GM19240 (cell line): ENCODE results near the gene SAMD4A.
A peak's percentile ranks its signal among the peaks of the same experiment; 100 is the strongest.

Experiments used
- DNase-seq: peaks from one replicate; pipeline ENCODE4 v3.0.0; 2011; ENCODE audit warnings: low spot score; ENCODE audit not compliant: insufficient read length

SAMD4A gene

GRCh38 chr14:54756656-54757392 lies 189.9 kb downstream of the SAMD4A start:
- DNase-seq = no peak

- no peak for DNase-seq
Measured at GRCh38 chr14:54758041-54758440, 191.1 kb downstream of the SAMD4A start.

- DNase-seq = no peak
Measured at GRCh38 chr14:54759982-54760585, 193.2 kb downstream of the SAMD4A start.

GRCh38 chr14:54760866-54761575 lies 194.1 kb downstream of the SAMD4A start:
- no peak for DNase-seq

- no peak for DNase-seq
Measured at GRCh38 chr14:54761835-54762234, 194.9 kb downstream of the SAMD4A start.

- no peak for DNase-seq
Measured at GRCh38 chr14:54762296-54762695, 195.4 kb downstream of the SAMD4A start.

GRCh38 chr14:54763761-54764160 lies 196.8 kb downstream of the SAMD4A start:
- DNase-seq = no peak

GRCh38 chr14:54766276-54767138 lies 199.6 kb downstream of the SAMD4A start:
- DNase-seq = no peak

GRCh38 chr14:54767139-54767431 lies 200.2 kb downstream of the SAMD4A start:
- no peak for DNase-seq

GRCh38 chr14:54767450-54767849 lies 200.5 kb downstream of the SAMD4A start:
- DNase-seq = no peak

GRCh38 chr14:54768501-54769129 lies 201.7 kb downstream of the SAMD4A start:
- DNase-seq = no peak

- DNase-seq = no peak
Measured at GRCh38 chr14:54769951-54770863, 203.3 kb downstream of the SAMD4A start.

GRCh38 chr14:54771411-54772027 lies 204.6 kb downstream of the SAMD4A start:
- no peak for DNase-seq

- DNase-seq = no peak
Measured at GRCh38 chr14:54772451-54772881, 205.5 kb downstream of the SAMD4A start.

- DNase-seq = peak; percentile 80
Measured at GRCh38 chr14:54773171-54774006, 206.5 kb downstream of the SAMD4A start.

GRCh38 chr14:54774824-54775223 lies 207.9 kb downstream of the SAMD4A start:
- DNase-seq = no peak

GRCh38 chr14:54775486-54776140 lies 208.7 kb downstream of the SAMD4A start:
- DNase-seq = no peak

GRCh38 chr14:54776361-54777001 lies 209.6 kb downstream of the SAMD4A start:
- no peak for DNase-seq
